Measurements from ENCODE around the gene ASB5. TPM values are rescaled to one million over a fixed set of nuclear protein-coding genes. Genes with fewer than 3 reads are reported as not detected.

ASB5 gene
- total RNA-seq, 3 donors from 2014 or later: 0.75 to 13.2 (median 0.96) TPM

DNA sequence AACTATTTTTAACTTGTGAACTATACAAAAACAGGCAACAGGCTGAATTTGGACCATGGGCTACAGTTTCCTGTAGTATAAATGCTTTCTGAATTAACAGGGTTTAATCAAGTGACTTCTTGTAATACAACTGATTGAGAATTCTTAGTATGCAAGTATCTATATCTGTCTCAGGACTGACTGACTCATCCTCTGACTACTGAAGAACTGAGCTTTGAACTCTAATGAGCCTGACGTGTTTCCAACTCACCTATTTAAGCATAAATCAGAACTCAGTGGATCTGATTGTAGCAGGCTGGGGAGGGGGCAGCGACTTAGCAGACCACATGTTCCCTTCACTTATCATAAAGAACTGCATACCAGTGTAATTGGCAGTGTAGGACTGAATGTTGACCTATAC lies 81.4 kb downstream of the ASB5 start:
- TF ChIP-seq, protein P1, sequence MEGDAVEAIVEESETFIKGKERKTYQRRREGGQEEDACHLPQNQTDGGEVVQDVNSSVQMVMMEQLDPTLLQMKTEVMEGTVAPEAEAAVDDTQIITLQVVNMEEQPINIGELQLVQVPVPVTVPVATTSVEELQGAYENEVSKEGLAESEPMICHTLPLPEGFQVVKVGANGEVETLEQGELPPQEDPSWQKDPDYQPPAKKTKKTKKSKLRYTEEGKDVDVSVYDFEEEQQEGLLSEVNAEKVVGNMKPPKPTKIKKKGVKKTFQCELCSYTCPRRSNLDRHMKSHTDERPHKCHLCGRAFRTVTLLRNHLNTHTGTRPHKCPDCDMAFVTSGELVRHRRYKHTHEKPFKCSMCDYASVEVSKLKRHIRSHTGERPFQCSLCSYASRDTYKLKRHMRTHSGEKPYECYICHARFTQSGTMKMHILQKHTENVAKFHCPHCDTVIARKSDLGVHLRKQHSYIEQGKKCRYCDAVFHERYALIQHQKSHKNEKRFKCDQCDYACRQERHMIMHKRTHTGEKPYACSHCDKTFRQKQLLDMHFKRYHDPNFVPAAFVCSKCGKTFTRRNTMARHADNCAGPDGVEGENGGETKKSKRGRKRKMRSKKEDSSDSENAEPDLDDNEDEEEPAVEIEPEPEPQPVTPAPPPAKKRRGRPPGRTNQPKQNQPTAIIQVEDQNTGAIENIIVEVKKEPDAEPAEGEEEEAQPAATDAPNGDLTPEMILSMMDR (IDR thresholded peaks at IDR 0.05): no peak
- Histone ChIP-seq H3K4me3 (no peak overlapping the region), H3K36me3 (ENCODE audit: low read depth) (no peaks in the 10 kb centered on the region), H3K9me3 (no peaks in the 10 kb centered on the region), H3K4me1 (ENCODE audit: low read depth) (no peaks in the 10 kb centered on the region)
- intact Hi-C loops (cut with DNase I, micrococcal nuclease): no loop called here
- ATAC-seq (no peak), DNase-seq (no peak)

DNA sequence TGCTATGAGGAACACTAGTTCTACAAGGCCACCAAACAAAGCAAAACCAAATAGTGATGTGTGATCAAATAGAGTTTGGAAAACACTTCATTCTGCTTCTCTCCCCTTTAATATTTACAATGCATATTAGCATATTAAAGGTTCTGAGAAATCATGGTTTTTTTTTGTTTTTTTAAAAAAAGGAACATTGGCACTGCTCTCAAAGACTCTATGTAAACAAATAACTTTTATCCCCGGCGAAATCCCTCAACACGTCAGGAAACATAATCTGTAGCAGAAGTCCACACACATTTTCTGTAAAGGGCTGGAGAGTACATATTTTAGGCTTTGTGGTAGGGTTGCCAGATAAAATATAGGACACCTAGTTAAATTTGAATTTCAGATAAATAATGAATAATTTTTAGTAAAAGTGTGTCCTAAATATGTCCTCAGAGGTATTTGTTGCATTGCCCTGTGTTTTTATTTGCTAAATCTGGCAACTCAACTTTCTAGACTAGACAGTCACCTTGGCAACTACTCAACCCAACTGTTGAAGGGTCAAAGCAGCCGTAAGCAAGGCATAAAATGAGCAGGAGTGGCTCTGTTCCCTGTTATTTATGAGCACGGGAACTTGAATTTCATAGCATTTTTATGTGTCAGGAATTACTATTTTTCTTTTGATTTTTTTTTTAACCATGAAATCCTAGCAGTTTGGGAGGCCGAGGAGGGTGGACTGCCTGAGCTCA lies 82.2 kb downstream of the ASB5 start:
- intact Hi-C loops (cut with DNase I, micrococcal nuclease): no loop called here
- TF ChIP-seq, protein P1 (IDR thresholded peaks at IDR 0.05): no peak
- Histone ChIP-seq H3K4me3 (no peak overlapping the region), H3K4me1 (ENCODE audit: low read depth) (no peaks in the 10 kb centered on the region), H3K36me3 (ENCODE audit: low read depth) (no peaks in the 10 kb centered on the region), H3K9me3 (no peaks in the 10 kb centered on the region)
- ATAC-seq (no peak), DNase-seq (no peak)

DNA sequence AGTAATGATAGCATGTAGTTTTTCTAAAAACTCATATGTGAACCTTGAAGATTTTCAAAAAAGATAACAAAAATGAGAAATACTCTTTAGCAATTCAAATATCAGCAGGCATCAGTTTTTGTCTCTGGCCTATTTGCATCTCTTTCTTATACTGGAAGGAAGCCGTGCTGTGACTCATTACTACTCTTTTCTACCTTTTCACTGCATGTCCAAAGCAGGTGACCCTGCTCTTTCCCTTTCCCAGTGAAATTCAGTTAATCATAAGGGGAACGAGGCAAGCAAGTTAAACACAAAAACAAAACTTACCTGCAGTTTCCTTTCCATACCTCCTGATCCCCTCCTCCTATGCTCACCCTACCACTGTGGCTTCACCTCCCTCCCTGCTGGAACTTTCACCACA lies 83.0 kb downstream of the ASB5 start:
- ATAC-seq: no peak
- Histone ChIP-seq H3K36me3 (ENCODE audit: low read depth) (no peaks in the 10 kb centered on the region), H3K4me3 (no peak overlapping the region), H3K9me3 (no peaks in the 10 kb centered on the region), H3K4me1 (ENCODE audit: low read depth) (no peaks in the 10 kb centered on the region)
- no peak for DNase-seq
- TF ChIP-seq, protein P1 (IDR thresholded peaks at IDR 0.05): no peak
- intact Hi-C loops (cut with DNase I, micrococcal nuclease): no loop called here

DNA sequence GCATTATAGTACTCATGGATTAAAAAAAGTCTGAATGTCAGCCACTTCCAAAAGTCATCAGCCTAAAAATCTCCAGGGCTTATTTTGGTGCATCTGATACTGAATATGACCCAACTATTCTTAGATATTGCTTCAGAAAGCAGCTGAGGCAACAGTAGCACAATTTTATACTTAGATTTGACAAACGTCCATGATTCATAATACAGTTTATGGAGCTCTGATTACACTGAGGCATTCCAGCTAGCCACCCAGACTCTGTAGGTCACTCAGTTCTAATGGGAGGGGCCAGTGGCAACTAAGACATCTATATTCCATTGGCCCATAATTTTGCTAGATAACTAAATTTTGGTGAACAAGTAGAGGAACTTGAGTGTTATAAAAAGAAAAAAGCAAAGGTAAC lies 84.0 kb downstream of the ASB5 start:
- Histone ChIP-seq H3K9me3 (no peaks in the 10 kb centered on the region), H3K36me3 (ENCODE audit: low read depth) (no peaks in the 10 kb centered on the region), H3K4me1 (ENCODE audit: low read depth) (no peaks in the 10 kb centered on the region), H3K4me3 (no peak overlapping the region)
- TF ChIP-seq, protein P1 (IDR thresholded peaks at IDR 0.05): no peak
- ATAC-seq: no peak
- DNase-seq: no peak
- intact Hi-C loops (cut with DNase I, micrococcal nuclease): no loop called here

Other genes with a start within 250 kb of the ASB5 start
- 1 to 10 TPM; 1.8 to 4.9 (median 2.4) TPM for gene WDR17, start 203.4 kb downstream of the ASB5 start, total RNA-seq
- gene SPATA4, start 73.6 kb downstream of the ASB5 start, total RNA-seq: under 1 TPM in 1 of 3 donors, not detected in 2; 0.57 TPM
- gene SPCS3, start 50.7 kb upstream of the ASB5 start, total RNA-seq: 100 to 1,000 TPM in 2 of 3 donors, 10 to 100 TPM in 1; 72.6 to 152 (median 102) TPM